Activated T-helper 1 cell treated with Interleukin-2 at 50 U/mL for 16 hours (primary cell): Measurements from ENCODE around the gene CFAP53.
"Not testable (repeated sequence)": the region's sequence is repeated elsewhere in the genome, so short reads cannot be mapped to it uniquely, and the experiment has no call there.

ENCODE experiments used
- DNase-seq: peaks from one replicate; pipeline ENCODE4 v3.0.0-alpha.2; 2020; ENCODE audit warnings: low read depth

The CFAP53 gene

DNA sequence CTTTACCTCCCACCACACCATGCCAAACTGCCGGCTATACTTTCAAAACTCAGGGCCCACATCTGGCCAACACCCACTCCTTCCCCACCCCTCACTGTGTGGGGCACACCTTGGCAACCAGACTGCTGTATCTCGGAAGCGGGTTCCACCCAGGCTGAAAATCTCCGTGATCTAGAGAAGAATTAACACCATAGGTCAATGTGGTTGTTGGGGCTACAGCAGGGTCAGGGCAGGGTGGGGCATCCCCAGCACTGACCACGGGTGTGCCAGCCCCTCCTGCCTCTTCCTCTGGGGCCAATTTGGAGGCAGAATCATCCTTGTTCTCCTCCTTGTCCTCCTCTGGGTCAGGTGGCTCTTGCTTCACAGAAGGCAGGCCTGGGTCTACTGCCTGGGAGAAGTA lies 6.3 kb upstream of the CFAP53 start:
- DNase-seq = no peak

DNA sequence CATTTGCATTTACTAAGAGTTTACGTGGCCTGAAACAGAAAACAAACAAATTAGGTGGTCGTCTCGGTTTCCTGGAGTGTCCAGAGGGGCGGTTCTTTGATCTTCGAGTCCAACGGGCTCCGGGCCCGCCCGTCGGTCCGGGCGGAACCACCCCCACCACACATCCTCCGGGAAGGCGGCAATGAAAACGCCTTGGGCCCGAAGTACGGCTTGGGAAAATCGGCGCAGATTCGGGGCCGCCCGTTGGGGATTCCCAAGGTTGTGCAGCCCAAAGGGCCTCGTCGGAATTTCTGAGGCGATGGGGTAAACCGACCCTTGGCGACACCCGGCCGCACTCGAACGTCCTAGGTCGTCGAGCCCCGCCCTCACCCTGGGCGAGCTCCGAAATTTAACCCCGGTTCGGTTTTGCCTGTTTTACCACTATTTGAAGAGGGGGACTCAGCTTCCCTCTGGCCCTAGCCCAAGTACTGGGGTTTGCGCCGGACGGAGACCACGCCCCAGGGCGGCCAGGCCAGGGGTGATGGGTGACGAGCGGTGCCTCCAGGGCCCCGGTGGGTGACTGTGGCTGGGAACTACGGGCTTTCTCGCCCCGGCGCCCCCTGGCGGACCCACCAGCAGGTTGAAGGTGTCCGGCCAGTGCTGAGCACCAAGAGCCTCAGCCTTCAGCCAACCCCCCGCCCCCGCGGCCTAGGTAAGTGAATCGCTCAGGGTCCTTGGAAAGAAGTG lies 1.9 kb upstream of the CFAP53 start:
- DNase-seq = peak; percentile 62

DNA sequence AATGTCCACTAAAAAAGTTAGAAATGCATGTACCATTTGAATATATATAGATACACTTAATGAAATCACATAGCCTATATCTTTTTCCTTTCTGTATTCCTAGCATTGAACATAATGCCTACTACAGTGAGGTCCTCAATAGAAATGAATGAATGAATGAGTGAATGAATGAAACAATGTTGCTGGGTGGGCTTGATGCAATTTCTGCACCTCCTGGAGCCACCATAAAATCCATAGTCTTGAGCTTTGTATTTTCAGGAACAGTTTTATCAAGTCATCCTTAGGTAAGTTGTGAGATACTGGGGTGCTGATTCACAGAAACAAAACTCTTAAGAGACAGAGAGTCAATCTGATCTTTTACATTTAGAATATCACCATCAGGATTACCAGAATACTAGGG lies 3.3 kb downstream of the CFAP53 start:
- DNase-seq = no peak

DNA sequence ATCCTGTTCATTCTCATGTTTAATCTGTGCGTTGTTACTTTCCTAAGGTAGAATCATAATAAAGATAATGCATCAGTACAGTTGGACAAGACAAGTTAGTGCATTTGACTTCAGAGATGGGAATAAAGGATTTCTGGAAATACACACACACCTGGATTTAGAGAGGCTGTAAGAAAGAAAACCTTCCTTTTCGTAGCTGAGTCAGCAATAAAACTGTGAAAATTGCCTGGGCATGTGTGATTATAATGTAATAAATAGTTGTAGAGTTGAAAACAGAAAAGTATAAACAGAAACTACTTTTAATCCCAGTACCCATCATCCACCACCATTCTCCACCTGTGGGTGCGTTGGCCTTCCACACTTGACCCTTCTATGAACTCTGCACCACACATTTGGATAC lies 15.4 kb downstream of the CFAP53 start:
- no peak for DNase-seq

DNA sequence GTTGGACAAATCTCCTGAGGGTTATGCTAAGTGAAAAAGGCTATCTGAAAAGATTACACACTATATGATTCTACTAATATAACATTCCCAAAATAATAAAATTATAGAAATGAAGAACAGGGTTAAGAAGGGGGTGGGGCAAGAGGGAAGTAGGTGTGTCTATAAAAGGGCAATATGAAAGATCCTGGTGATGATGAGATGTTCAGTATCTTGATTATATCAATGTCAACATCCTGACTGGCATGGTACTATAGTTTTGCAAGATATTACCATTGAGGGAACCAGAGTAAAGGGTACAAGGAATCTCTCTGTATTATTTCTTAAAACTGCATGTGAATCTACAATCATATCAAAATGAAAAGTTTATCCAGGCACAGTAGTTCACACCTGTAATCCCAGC lies 16.7 kb downstream of the CFAP53 start:
- no peak for DNase-seq

DNA sequence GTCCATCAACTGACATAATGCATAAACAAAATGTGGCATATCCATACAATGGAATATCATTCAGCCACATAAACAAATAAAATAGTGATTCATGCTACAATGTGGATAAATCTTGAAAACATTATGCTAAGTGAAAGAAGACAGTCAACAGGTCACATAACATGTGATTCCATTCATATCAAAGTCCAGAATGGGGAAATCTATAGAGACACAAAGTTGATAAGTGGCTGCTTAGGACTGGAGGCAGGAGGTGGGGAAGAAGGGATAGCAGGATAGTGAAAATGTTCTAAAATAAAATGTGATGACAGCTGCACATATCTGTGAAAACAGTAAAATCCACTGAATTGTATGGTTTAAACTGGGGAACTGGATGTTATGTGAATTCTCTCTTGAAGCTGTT lies 18.7 kb downstream of the CFAP53 start:
- no peak for DNase-seq

DNA sequence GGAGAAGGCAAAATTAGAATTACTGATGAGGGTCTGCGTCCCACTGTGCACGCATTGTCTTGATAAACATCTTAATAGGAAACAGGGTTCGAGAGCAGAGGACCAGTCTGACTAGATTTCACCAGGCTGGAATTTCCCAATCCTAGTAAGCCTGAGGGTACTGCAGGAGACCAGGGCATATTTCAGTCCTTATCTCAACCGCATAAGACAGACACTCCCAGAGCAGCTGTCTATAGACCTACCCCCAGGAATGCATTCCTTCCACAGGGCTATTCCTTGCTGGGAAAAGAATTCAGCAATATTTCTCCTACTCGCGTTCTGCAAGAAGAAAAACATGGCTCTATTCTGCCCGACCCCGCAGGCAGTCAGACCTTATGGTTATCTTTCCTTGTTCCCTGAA lies 24.5 kb downstream of the CFAP53 start:
- DNase-seq = not testable (repeated sequence)

DNA sequence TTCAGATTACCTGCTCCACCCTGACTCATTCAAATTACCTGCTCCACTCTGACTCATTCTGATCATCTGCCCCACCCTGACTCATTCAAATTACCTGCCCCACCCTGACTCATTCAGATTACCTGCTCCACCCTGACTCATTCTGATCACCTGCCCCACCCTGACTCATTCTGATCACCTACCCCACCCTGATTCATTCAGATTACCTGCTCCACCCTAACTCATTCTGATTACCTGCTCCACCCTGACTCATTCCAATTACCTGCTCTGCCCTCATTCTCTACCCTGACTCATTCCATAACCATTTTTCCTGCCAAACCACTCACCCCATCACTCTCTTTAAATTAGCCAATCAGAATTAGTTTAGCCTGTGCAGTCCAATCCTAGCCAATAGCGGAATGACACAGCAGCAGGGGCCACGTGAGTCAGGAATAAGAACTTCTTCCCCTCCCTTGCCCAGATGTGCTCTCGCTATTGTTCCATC lies 26.2 kb downstream of the CFAP53 start:
- no peak for DNase-seq

DNA sequence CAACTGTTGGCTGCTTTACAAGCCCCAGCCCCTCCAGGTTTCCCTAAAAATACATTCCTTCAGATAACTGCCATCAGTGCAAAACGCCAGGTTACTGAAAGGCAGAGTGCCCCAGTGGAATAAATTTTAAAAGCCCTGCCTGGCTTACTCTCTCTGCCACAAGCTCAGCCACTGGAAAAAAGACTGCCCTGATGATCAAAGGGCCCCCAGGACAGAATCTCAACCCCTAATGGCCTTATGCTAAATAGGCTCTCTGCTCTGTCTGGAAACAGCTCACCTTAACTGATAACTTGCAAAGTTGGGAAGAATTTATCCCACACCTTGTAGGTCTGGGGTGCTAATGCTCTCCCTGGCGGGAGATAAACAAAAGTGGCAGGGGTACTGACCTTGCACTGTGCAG lies 33.9 kb downstream of the CFAP53 start:
- DNase-seq = no peak

DNA sequence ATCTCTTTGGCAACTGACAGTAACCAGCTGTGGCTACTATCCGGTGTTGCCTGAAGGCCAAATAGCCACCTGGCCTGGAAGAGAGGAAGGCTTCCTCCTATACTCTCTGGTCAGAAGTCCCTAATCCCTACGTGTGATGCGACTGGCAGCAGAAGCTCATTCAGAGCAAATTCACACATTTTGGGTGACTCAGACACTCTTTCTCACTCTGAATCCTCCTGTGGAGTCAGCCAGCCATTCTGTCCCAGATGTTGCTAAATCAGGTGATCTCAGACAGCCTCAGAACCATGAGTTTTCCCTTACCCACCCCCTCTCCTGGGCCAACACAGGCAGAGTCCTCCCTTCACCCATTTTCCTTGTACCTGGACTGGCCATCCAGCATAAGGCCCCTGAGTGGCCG lies 34.7 kb downstream of the CFAP53 start:
- DNase-seq = no peak

DNA sequence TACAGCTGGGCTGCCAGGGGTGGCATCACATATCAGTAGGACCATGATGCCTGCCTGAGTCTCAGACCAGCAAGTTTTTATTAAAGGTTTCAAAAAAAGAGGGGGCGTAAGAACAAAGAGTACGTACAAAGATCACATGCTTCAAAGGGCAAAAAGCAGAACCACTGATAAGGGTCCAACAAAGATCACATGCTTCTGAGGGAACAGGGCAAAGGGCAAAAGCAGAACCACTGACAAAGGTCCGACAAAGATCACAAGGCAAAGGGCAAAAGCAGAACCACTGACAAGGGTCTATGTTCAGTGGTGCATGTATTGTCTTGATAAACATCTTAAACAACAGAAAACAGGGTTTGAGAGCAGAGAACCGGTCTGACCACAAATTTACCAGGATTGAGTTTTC lies 46.0 kb downstream of the CFAP53 start:
- DNase-seq = not testable (repeated sequence)

DNA sequence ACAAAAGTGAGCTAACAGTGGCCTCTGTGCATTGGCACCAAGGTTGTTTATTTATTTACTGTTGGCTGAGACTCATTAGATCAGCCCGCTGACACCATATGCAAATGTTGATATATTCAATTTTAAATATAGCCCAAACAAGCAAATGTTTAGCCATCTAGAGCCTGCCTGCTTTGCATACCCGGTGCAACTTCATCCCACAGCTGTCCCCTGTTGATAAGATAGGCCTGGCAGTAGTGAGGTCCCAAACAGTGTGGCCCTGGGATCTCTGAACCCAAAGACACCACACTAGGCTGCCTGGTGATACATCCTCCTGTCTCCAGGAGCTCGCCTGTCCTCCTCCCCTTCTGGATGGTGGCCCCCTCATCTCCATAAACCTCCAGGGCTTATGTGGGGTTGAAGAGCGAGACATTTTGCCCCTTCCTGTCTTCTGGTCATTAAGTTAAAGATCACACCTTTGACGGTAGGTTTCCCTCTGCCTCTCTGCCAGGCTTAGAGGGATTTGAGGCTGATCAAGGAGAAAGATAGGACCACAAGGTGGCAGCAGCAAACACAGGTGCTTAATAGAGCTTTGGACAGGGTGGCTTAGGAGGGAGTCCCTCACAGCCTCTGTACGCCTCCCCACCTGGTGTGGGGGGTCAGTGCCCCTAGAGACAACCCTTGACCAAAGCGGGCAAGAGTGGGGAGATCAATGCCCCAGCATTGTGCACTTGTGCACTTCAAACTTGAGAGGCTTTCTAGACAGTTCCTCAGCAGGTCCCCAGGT lies 47.7 kb downstream of the CFAP53 start:
- no peak for DNase-seq

DNA sequence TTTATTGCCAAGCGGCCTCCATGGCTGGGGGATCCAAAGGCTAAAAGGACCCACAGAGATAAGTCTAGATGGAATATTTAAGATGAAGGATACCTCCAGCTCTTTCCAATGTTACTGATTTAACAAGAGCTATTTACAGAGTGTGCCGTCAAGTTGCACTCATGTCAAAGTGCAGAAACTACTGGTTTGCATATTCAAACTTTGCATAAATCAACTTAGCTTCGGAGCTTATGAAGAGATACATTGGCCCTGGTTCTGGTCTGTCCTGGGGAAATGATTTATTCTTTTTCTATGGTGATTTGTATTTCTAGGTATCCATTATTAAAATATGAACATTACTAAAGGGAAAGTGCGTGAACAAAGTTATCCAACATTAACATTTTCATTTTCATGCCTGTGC lies 57.0 kb downstream of the CFAP53 start:
- no peak for DNase-seq

DNA sequence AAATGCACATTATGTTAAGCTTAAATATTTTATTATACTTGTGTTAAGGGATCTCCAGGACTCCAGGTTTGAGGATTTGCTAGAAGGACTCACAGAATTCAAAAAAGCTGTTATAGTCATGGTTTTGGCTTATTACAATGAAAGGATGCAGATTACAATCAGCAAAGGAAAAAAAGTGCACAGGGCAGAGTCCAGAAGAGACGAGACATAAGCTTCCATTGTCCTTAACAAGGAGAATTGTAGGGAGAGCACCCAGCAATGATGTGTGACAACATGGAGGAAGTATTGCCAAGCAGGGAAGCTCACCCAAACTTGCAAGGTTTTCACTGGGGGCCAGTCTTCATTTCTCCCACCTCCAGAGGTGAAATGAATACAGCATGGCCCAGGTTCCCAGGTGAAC lies 58.6 kb downstream of the CFAP53 start:
- DNase-seq = no peak

DNA sequence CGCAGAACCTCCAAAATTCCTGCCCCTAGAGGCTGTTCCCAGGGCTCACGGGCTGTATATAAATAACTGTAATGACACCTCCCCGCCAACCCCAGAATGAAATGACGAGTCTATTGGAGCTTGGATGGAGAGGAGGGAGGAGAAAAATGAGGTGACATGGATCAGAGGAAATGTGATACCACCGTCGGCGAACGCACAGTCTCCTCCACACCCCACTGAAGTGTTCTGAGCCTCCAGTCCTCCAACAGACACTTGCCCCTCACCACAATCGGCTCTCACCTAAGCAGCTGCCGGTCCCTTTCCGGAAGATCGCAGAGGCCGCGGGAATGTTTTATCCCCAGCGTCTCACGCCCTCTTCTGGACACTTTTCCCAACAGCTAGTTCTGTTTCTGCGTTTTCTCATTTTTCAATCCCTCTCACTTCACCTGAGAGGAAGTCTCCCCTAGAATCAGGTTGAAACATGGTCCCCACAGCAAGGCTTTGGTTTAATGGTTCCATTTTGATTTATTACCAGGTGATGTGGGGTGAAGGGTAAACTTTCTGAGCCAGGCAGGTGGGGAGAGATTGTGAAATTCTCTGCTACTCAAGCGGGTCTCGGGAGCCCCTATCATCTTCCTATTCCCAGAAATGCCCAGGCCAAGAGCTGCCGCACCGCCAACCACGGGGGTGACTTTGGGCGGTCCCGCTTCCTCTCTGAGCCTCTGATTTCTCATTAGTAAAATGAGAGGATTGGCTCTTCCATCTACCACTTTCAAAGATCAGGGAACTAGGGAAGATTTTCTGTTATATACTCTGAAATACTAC lies 62.3 kb downstream of the CFAP53 start:
- no peak for DNase-seq

DNA sequence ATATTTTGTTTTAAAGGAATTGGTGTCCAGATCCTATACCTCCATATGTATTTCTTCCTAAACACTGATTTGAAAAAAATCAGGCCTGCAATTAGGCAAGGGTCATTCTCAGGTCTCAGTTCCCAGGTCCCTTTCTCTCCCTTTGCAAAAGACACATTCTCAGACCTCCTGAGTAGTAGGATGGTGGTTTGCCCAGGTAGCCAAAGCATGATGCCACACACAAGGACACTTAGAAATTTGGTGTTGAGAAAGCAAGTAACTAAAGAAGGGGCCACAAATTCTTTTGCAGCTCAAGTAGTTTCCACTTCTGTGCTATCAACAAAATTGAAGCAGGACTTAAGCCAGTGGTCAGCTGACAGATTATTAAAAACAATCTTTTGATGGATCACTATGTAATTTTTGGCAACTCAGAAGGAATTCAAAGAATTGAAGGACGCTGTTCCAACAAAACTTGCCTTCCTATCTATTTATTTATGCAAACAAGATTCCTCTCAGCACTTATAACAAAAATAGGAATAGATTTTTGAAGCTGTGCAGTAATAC lies 64.7 kb downstream of the CFAP53 start:
- no peak for DNase-seq

DNA sequence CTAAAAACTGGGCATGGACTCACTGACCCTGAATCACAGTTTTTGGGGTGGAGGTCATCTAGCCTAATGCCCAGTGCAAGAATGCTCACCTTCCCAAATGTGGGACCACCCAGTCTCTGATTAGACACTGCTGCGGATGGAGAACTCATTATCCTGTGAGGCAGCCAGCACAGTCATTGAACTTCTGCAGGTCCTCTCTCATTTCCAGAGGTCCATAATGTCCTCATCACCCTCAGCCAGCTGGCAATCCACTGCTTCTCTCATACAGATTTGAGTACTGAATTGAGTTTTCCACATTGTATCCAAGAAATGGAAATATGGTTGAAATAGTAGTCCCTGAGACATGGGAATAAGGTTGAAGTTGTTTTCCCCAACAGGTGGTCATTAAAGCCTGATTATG lies 66.4 kb downstream of the CFAP53 start:
- no peak for DNase-seq

DNA sequence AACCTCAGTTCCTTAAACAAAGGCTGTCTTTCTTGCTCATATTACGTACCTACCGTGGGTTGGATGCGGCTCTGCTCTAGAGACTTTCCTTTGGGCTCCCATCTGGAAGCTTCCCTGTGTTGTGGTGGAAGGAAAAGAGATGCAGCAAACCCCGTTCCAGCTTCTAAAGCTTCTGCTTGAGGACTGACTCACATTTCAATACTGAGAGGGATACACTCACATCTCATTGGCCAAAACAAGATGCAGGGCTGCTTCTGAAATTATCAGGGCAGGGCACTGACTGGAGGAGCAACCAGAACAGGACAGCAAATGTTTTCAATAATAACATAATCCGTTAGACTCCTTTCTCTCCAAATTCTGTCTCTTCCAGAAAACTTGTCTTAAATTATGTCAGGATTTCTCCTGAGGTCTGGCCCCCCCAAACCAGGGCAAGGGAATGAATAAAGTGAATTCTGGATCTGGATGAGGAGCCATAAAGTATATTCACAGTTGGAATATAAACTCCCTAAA lies 66.9 kb downstream of the CFAP53 start:
- no peak for DNase-seq

DNA sequence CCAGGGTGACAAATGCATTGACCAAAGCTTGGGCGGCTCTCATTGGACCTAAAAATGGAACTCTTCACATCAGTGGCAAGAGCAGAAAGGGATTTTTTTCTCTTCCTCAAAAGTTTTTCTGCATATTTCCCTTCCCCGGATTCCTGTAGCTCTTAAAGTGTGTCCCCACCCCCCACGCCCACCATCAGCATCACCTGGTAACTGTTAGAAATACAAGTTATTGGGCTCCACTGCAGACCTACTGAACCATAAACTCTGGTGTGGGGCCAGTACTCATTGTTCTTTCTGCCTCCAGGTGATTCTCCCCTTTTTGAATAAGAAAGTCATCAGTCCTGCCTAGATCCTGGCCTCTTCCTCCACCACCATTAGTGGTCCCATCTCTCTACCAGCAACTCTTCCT lies 70.0 kb downstream of the CFAP53 start:
- no peak for DNase-seq

DNA sequence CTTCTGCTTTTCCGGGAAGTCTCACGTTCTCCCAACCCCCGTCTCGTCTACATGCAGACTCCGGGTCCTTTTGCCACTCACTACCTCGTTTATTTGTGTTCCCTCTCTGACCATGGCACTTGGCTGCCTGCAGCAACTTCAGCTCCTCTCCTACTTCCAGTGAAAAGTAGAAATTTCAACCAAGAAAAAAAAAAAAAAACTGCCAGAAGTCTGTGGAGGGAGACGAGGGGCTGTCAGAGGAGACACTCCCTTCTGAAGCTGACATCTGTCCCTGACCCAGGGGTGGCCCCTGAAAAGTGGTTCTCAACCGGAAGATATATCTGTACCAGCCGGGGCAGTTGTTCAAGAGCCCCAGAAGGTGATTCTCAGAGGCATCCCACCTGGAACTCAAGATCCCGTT lies 70.6 kb downstream of the CFAP53 start:
- DNase-seq = no peak

DNA sequence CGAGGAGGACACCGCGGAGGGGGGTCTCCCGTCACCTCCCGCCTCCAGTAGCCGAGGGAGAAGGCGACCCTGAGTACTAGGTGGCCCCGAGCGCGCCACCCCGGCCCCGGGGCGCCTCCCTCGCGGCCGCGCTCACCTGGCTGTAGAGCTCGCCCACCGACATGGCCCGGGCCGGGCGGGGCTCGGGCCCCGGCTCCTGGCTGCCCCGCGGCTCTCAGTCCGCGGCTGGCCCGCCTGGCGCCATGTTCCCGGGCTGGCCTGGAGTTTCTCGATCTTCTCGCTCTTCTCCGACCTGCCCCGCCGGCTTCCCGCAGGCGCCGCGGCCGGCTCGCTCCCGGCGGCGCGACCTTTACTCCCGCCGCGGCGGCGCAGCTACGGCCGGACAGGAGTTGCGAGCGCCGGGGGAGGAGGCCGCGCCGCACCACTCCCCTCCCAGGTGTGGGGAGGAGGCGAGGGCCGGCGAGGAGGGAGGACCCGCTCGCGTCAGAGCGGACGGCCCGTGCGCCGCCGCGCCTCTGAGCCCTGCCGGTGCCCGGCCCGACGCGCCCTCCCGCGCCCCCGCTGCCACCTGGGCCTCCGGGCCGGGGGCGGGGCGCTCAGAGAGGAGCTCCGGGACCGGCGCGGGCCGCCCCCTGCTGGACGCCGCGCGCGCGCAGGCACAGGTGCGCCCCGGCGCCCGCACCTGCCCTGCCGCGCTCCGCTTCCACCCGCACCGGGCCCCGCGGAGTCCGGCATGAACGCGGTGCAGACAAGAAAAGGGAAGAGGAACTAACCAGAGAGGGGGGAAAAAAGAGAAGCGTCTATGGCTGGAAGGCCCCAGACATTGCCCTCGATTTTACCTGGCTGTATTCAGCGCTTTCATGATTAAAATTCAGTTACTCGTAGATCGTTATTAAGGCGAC lies 71.4 kb downstream of the CFAP53 start, which contains the start of gene MYO5B:
Gene MYO5B (minus strand): TSS at position 517 of the 902 bp plus-strand sequence. CDS start 354 bp downstream, at position 163.
- peak; percentile 15 for DNase-seq
